ENCODE measurements around the gene PCSK5.

DNA sequence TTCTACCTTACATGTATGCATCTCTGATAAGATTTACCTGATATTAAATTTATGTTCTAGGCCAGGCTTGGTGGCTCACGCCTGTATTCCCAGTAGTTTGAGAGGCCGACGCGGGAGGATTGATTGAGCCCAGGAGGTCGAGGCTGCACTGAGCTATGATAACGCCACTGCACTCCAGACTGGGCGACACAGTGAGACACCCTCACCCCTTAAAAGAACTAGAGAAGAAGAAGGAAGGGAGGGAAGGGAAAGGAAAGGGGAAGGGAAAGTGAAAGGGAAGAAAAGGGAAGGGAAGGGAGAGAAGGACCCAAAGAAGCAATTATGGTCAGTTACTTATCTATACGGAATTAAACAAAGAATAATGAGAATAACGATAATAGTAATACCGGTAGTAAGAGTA is 504.9 kb downstream of the PCSK5 start:
- TF ChIP-seq POLR2A (IDR thresholded peaks at IDR 0.05; ENCODE audit: low read length) = no peak
- TF ChIP-seq GATA1 (IDR thresholded peaks at IDR 0.05; ENCODE audit: low read depth, low read length) = no peak
